GM12873 (cell line): Measurements from ENCODE around the gene KIF26B.

Experiments
- TF ChIP-seq, protein P1 (sequence below): IDR thresholded peaks from 2 replicates; pipeline ENCODE4 v1.5.1; 2012; ENCODE audit warnings: low read depth, mild to moderate bottlenecking, moderate library complexity, low read length, control low read depth; ENCODE audit not compliant: insufficient read depth; ENCODE audit errors: missing control alignments

Gene KIF26B

DNA sequence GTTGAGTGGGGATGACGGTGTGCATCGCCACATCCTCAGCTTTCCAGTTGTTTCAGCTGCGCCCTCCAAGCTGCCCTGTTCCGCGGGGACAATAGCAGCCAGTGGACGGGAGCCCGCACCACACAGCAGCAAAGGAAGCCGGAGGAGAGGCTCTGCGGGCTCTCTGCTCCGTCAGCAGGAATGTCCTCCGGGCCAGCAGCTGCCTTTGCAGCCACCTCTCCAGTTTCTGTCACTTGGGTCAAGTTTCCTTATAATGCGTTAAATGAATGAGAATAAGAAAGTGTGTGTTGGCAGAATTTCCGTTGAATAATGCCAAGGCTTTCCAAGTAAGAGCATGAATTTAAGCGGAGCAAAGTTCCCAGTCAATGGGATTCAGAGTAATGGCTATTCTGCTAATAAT is 263.3 kb downstream of the KIF26B start:
- TF ChIP-seq, protein P1, sequence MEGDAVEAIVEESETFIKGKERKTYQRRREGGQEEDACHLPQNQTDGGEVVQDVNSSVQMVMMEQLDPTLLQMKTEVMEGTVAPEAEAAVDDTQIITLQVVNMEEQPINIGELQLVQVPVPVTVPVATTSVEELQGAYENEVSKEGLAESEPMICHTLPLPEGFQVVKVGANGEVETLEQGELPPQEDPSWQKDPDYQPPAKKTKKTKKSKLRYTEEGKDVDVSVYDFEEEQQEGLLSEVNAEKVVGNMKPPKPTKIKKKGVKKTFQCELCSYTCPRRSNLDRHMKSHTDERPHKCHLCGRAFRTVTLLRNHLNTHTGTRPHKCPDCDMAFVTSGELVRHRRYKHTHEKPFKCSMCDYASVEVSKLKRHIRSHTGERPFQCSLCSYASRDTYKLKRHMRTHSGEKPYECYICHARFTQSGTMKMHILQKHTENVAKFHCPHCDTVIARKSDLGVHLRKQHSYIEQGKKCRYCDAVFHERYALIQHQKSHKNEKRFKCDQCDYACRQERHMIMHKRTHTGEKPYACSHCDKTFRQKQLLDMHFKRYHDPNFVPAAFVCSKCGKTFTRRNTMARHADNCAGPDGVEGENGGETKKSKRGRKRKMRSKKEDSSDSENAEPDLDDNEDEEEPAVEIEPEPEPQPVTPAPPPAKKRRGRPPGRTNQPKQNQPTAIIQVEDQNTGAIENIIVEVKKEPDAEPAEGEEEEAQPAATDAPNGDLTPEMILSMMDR: no peak

DNA sequence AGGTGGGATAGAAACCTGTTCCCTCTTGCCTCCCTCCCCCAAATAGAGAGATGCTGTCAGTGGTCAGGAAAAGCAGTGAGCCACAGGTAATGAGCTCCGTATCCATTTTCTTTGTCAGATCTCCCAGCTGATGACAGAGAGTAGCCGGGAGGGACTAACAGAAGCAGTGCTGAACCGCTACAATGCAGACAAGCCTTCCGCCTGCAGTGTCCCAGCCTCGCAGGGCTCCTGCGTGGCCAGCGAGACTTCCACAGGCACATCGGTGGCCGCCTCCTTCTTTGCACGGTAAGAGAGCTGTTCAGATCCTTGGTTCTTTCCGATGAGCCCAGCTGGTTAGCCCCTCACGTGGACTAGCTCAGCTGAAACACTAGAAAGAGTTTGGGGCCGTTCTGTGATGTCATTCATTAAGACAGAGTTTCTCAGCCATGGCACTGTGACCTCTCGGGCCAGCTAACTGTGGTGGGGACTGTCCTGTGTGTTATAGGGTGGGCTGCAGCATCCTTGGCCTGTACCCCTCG is 264.7 kb downstream of the KIF26B start:
- TF ChIP-seq, protein P1: no peak

DNA sequence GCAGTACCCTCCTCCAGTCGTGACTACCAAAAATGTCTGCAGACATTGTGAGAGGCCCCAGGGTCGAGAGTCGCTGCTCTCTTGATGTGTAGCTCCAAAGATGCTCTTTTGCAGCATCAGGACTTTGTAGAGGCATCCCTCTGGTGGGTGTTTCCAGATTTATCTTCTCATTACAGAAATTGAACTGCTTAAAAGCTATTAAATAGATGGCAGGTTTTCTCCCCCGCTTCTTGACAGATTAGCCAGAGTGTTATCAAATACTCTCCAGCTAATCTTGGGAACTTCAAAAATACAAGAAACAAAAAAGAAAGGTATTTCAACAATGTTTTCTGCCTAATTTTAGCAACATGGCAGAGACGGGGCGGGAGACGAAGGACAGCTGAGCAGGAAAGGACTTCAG is 265.2 kb downstream of the KIF26B start:
- TF ChIP-seq, protein P1: no peak

DNA sequence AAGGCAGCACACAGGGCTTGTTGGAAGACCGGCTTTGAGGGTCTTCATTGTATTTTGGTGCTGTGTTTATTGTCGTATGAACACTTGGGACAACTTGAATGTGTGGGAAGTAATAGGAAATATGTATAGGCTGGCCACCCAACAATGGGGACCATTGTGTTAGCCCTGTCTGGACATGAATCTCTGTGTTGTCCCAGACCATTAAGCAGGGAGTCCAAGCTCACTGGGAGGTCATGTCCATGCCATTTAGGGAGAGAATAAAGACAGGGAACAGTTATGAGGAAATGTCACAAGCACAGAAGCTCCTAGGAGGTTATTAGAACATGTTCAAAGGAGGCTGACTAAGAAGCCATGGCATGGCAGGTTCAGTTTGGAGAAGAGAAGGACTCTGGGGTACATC is 266.1 kb downstream of the KIF26B start:
- TF ChIP-seq, protein P1: no peak

DNA sequence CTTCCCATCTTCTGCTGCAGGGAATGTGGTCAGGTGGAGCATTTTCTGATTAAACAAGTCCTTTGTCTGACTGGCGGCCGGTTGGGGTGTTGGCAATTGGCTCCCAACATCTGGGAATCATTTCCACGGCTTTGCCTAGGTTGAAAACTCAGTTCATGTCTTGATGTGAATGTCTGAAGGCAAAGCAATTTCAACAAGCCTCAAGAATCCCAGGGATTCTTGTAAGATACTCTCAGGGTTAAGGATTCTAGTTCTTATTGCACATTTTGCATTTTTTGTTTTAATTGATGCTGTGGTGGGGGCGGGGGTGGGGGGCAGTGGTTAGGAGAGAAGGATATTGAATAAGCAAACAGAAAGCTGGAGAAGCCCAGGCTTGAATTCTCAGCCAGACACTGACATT is 273.9 kb downstream of the KIF26B start:
- TF ChIP-seq, protein P1: no peak

DNA sequence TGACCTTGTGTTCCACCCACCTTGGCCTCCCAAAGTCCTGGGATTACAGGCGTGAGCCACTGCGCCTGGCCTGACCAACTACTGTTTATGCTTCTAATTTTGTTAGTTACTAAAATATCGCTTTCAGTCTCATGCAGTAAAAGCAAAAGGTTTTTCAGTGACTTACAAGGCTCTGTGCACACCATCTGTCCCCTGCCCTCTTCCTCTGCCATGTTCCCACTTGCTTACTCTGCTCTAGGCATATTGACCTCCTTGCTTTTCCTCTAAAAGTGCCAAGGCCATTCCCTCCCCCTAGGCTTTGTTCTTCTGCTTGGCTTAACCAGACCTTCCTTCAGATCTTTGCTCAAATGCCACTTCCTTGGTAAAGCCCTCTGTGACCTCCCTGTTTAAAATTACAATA is 276.9 kb downstream of the KIF26B start:
- TF ChIP-seq, protein P1: no peak

DNA sequence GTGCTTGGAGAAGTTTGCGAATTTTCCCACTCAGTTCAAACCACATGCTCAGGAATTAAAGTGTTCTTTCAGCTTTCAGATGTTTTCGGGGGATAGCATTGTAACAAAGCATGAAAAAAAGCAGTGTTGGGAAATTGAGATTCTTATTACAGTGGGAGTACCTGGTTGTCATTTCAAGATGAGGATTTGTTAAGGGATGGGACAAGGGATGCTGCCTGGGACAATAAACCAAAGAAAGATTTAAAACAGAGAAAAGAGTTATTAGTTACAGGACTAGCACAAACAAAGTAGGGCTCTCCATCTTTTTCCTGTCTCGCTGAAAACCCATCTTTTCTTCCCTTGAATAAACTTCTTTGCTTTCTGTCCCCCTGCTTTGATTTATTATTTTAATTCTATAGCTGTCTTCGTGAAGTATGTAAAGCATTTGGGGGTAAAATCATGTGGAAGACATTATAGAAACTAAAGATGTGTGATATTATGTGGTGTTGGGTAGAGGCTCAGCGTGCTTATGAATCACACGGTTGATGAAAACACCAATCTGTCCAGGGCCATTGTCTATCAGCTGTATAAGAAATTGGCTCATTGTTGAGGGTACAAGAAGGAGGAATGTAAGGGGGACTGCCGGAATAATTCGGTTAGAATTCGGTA is 277.6 kb downstream of the KIF26B start:
- TF ChIP-seq, protein P1: no peak
